Endothelial cell of umbilical vein (primary cell): ENCODE data around the gene FOXL1. TPM values are rescaled to one million over a fixed set of nuclear protein-coding genes. Genes with fewer than 3 reads are reported as not detected.

Experiments
- BruUV-seq: library from RNA; stranded (reverse); fragments of 400-500 nt; replicated peaks from 2 replicates; lab custom pipeline; 2021; lab: Mats Ljungman, UMichigan
- CTCF ChIA-PET: fragments of 300-600, 350-600 bp; sonication (Branson Sonifier 250); formaldehyde crosslinking; loops from one replicate; lab custom pipeline; 2021; ENCODE audit warnings: antibody characterized with exemption, inconsistent platforms; lab: Charles Lee
- POLR2A ChIA-PET: fragments of 300-600, 350-600 bp; sonication (Branson Sonifier 250); formaldehyde crosslinking; loops from one replicate; lab custom pipeline; 2021; ENCODE audit warnings: antibody characterized with exemption, inconsistent platforms; lab: Charles Lee
- DNase-seq: peaks from one replicate; pipeline ENCODE4 v3.0.0-alpha.2; 2011; ENCODE audit warnings: low read depth, low spot score
- FAIRE-seq: peaks from 2 replicates; lab custom pipeline; 2011; peaks lifted over from hg19 to GRCh38; lab: Jason Lieb, UNC
- H2AFZ ChIP-seq: 2 replicates; pipeline ENCODE4 v1.6.0; 2012; ENCODE audit warnings: low read depth, low read length, control low read depth, inconsistent platforms
- H3K27ac ChIP-seq: 2 replicates; pipeline ENCODE4 v1.5.1; 2011; ENCODE audit warnings: low read depth, mild to moderate bottlenecking, control low read depth, low read length, moderate library complexity; ENCODE audit not compliant: insufficient read depth
- H3K27me3 ChIP-seq, 2 experiments: 2 replicates each; pipeline versions ENCODE4 v1.6.0 to v1.6.1; 2011; ENCODE audit warnings: low read length in 2 of 2, mixed read lengths in 1 of 2; ENCODE audit not compliant: control insufficient read depth in 2 of 2, insufficient read depth in 2 of 2
- H3K36me3 ChIP-seq, 2 experiments: 2 replicates in 1 of 2; 3 replicates in 1 of 2; pipeline ENCODE4 v1.5.1; 2011; ENCODE audit warnings: low read length in 2 of 2, mild to moderate bottlenecking in 1 of 2, moderate library complexity in 1 of 2; ENCODE audit not compliant: control insufficient read depth in 2 of 2, insufficient read depth in 2 of 2; ENCODE audit errors: extremely low read depth in 1 of 2
- H3K4me1 ChIP-seq: 3 replicates; pipeline ENCODE4 v1.5.1; 2011; ENCODE audit warnings: mild to moderate bottlenecking, low read length; ENCODE audit not compliant: control insufficient read depth, insufficient read depth; ENCODE audit errors: extremely low read depth
- H3K4me2 ChIP-seq: 2 replicates; pipeline ENCODE4 v1.6.1; 2011; ENCODE audit warnings: low read length, control low read depth, mixed read lengths; ENCODE audit not compliant: insufficient read depth
- H3K4me3 ChIP-seq, 3 experiments: fragments of 200-600 bp in 1 of 3; sonication (generic), shearing (Covaris generic) in 1 of 3; replicated peaks in 1 of 3; 2 replicates each; pipeline ENCODE4 v1.5.1; 2011 to 2016; ENCODE audit warnings: control low read depth in 3 of 3, low read length in 3 of 3, mild to moderate bottlenecking in 2 of 3, inconsistent platforms in 1 of 3, low read depth in 1 of 3, moderate library complexity in 1 of 3; ENCODE audit not compliant: insufficient read depth in 1 of 3
- H3K79me2 ChIP-seq: 2 replicates; pipeline ENCODE4 v1.6.0; 2012; ENCODE audit warnings: low read length, inconsistent platforms; ENCODE audit not compliant: control insufficient read depth, insufficient read depth
- H3K9ac ChIP-seq: replicated peaks from 2 replicates; pipeline ENCODE3; 2011; ENCODE audit warnings: low read length, control low read depth; ENCODE audit not compliant: insufficient read depth; ENCODE audit errors: extremely low read depth
- H3K9me1 ChIP-seq: replicated peaks from 3 replicates; pipeline ENCODE4 v1.6.0; 2011; ENCODE audit warnings: mild to moderate bottlenecking, low read length; ENCODE audit not compliant: control insufficient read depth, insufficient read depth; ENCODE audit errors: extremely low read depth
- H3K9me3 ChIP-seq: replicated peaks from 2 replicates; pipeline ENCODE4 v1.5.1; 2012; ENCODE audit warnings: low read length, inconsistent platforms; ENCODE audit not compliant: control insufficient read depth, insufficient read depth
- H4K20me1 ChIP-seq: replicated peaks from 2 replicates; pipeline ENCODE3; 2011; ENCODE audit warnings: mild to moderate bottlenecking, low read length; ENCODE audit not compliant: control insufficient read depth, insufficient read depth; ENCODE audit errors: extremely low read depth
- EZH2 ChIP-seq: IDR thresholded peaks from 2 replicates; pipeline ENCODE4 v1.6.1; 2012; ENCODE audit warnings: borderline replicate concordance, low read depth, mild to moderate bottlenecking, moderate library complexity, low read length, inconsistent platforms; ENCODE audit not compliant: severe bottlenecking
- FOS ChIP-seq: IDR thresholded peaks from 2 replicates; pipeline ENCODE4 v1.6.1; 2011; ENCODE audit warnings: mild to moderate bottlenecking, low read length, moderate library complexity, borderline replicate concordance; ENCODE audit not compliant: insufficient read depth
- GATA2 ChIP-seq: IDR thresholded peaks from 2 replicates; pipeline ENCODE4 v1.7.0; 2011; ENCODE audit warnings: low read depth, mild to moderate bottlenecking, moderate library complexity, mixed read lengths, low read length; ENCODE audit not compliant: insufficient read length, insufficient read depth
- JUN ChIP-seq: IDR thresholded peaks from 2 replicates; pipeline ENCODE4 v1.6.1; 2011; ENCODE audit warnings: borderline replicate concordance, low read depth; ENCODE audit not compliant: insufficient read length, insufficient read depth
- MYC ChIP-seq: IDR thresholded peaks from one replicate; pipeline ENCODE4 v1.6.1; 2011; ENCODE audit warnings: mild to moderate bottlenecking, low read depth, low read length
- POLR2A ChIP-seq: IDR thresholded peaks from 2 replicates; pipeline ENCODE4 v1.6.1; 2012; ENCODE audit warnings: low read depth, mild to moderate bottlenecking, control low read depth, low read length
- POLR2AphosphoS5 ChIP-seq: IDR thresholded peaks from 2 replicates; pipeline ENCODE4 v1.6.1; 2012; ENCODE audit warnings: low read depth, mild to moderate bottlenecking, control low read depth, low read length, moderate library complexity; ENCODE audit not compliant: insufficient read depth
- dilution Hi-C: fragments of 300-500 bp; cut with MboI; formaldehyde crosslinking; loops from one replicate; pipeline ENCODE4 v1.15.0; 2019; ENCODE audit warnings: low sequenced_read_pairs; ENCODE audit not compliant: extremely low pct_ligation_motif_present
- intact Hi-C: fragments of 100-400 bp; cut with micrococcal nuclease; formaldehyde crosslinking; loops from one replicate; pipeline ENCODE4 v1.10.0; 2022
- polyA plus RNA-seq, 4 experiments: library from polyadenylated mRNA; depleted of rRNA in 3 of 4; stranded (reverse) in 3 of 4; unstranded in 1 of 4; fragments of >200 nt; gene quantifications; 2 replicates each; pipeline versions ENCODE4 v1.2.1 to v1.2.3, GENCODE V29; 2011 to 2012; ENCODE audit warnings: missing spikeins in 1 of 4
- total RNA-seq: library from RNA; stranded (reverse); gene quantifications from 2 replicates; pipeline ENCODE4 v1.2.3, GENCODE V29; 2021
- TF ChIP-seq, protein P1 (sequence below): IDR thresholded peaks from 2 replicates; pipeline ENCODE4 v1.6.1; 2011; ENCODE audit not compliant: insufficient read depth, insufficient read length
- TF ChIP-seq, protein P2 (sequence below), 2 donors: IDR thresholded peaks; 1 replicate in 1 of 2; 2 replicates in 1 of 2; pipeline ENCODE4 v1.5.1; 2011; ENCODE audit warnings: low read length in 2 of 2, mild to moderate bottlenecking in 2 of 2, moderate library complexity in 2 of 2, control low read depth in 1 of 2, inconsistent platforms in 1 of 2, low read depth in 1 of 2; ENCODE audit not compliant: insufficient read depth in 1 of 2; ENCODE audit errors: extremely low read depth in 1 of 2

FOXL1 gene
- total and polyA plus RNA-seq, 2 donors (not counting 3 experiments of a cell fraction or from before 2014, with no cell fraction given), result 2.8 to 3.8 TPM

DNA sequence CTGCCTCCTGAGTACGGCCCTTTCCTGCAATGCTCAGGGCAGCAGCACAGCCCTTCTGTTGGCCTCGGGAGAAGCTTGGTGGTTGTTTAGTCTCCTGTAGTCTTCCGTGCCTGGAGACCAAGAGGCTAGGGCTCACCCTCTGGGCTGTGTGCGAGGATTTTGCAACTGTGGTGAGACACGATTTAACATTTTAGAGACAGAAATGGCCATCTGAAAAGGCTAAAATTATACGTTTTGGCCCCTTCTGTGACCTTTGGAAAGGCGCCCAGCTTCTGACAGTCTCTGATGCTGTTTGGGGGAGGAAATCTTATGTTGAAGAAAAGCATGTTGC, 33.1 kb downstream of the FOXL1 start:
- H4K20me1 ChIP-seq, result no peaks in the 10 kb centered on the region
- H3K36me3 ChIP-seq, result no peaks in the 10 kb centered on the region
- H3K9me3 ChIP-seq, result no peaks in the 10 kb centered on the region
- H3K4me3 ChIP-seq, result no peak overlapping the region
- CTCF ChIA-PET, result no interaction called here
- H3K4me2 ChIP-seq, result no peak overlapping the region
- H3K27ac ChIP-seq, result no peak overlapping the region
- POLR2A ChIA-PET, result no interaction called here
- TF ChIP-seq POLR2A (no peak), POLR2AphosphoS5 (no peak), FOS (no peak), JUN (no peak), GATA2 (no peak), MYC (no peak), EZH2 (no peak)
- TF ChIP-seq, protein P1, sequence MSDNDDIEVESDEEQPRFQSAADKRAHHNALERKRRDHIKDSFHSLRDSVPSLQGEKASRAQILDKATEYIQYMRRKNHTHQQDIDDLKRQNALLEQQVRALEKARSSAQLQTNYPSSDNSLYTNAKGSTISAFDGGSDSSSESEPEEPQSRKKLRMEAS, result no peak
- TF ChIP-seq, protein P2, sequence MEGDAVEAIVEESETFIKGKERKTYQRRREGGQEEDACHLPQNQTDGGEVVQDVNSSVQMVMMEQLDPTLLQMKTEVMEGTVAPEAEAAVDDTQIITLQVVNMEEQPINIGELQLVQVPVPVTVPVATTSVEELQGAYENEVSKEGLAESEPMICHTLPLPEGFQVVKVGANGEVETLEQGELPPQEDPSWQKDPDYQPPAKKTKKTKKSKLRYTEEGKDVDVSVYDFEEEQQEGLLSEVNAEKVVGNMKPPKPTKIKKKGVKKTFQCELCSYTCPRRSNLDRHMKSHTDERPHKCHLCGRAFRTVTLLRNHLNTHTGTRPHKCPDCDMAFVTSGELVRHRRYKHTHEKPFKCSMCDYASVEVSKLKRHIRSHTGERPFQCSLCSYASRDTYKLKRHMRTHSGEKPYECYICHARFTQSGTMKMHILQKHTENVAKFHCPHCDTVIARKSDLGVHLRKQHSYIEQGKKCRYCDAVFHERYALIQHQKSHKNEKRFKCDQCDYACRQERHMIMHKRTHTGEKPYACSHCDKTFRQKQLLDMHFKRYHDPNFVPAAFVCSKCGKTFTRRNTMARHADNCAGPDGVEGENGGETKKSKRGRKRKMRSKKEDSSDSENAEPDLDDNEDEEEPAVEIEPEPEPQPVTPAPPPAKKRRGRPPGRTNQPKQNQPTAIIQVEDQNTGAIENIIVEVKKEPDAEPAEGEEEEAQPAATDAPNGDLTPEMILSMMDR (IDR thresholded peaks at IDR 0.05; ENCODE audit: extremely low read depth in 1 of 2, insufficient read depth in 1 of 2, low read depth in 1 of 2, low read length in 2 of 2), result no peak
- H3K9ac ChIP-seq, result no peak overlapping the region
- no peak for DNase-seq
- no peaks in the 10 kb centered on the region for H3K9me1 ChIP-seq
- intact Hi-C loops, result no loop called here
- dilution Hi-C loops, result no loop called here
- BruUV-seq, result no TSS peak
- peaks cover under 1% of the 10 kb centered on the region for H3K4me1 ChIP-seq
- no peaks in the 10 kb centered on the region for H3K27me3 ChIP-seq
- no peak for FAIRE-seq
- H2AFZ ChIP-seq, result peak overlapping the region; percentile 13
- no peaks in the 10 kb centered on the region for H3K79me2 ChIP-seq
